Retina (tissue), 1 donor: ENCODE data around the gene CCZ1.
"Not testable (repeated sequence)": the region's sequence is repeated elsewhere in the genome, so short reads cannot be mapped to it uniquely, and the experiment has no call there.

Experiments used
- DNase-seq: peaks from one replicate; pipeline ENCODE4 v3.0.0-alpha.2; 2016

The CCZ1 gene

DNA sequence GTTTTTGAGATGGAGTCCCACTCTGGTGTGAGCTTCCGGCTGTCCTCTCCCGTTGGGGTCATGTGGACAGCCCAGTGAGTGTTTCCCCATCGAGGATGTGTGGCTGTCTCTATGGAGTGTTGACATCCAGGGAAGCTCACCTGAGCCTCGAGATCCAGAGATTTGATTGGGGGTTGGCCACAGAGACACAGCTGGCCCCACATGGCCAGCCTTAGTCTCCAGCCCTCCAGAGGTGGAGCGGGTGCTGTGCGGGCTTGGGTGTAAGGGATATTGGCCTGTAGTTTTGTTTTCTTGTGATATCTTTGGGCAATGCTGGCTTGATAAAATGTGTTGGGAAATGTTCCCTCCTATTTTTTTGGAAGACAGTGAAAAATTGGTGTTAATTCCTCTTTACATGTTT lies 18.0 kb downstream of the CCZ1 start:
- not testable (repeated sequence) for DNase-seq

DNA sequence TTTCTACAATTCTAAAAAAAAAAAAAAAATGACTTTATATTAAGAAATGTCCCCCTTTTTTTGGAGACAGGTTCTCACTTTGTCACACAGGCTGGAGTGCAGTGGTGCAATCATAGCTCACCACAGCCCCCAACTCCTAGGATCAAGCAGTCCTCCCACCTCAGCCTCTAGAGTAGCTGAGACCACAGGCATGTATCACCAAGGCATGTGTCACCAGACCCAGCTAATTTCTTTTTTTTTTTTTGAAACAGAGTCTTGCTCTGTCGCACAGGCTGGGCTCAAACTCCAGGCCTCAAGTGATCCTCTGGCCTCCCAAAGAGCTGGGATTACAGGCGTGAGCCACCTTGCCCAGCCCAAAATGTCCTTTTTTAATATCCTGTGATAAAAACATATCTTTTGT lies 25.6 kb downstream of the CCZ1 start:
- not testable (repeated sequence) for DNase-seq

DNA sequence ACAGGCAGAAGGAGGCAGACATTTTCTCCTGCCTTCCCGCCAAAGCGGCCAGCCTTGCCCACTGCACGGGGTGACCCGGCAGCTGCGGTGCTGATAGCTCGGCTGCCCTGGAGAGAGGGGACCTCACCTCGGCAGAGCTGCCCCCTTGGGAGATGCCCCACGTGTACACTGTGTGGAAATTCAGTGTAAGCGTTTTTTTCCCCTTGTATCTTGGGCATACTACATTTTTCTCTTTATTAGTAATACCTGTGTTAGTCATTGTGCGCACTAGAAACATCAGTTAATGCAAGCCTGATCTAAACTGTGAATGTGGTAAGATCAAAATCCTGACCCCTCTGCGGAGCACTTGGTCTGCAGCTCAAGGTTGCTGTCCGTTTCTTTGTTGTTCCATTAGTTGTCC lies 26.1 kb downstream of the CCZ1 start:
- DNase-seq = not testable (repeated sequence)

DNA sequence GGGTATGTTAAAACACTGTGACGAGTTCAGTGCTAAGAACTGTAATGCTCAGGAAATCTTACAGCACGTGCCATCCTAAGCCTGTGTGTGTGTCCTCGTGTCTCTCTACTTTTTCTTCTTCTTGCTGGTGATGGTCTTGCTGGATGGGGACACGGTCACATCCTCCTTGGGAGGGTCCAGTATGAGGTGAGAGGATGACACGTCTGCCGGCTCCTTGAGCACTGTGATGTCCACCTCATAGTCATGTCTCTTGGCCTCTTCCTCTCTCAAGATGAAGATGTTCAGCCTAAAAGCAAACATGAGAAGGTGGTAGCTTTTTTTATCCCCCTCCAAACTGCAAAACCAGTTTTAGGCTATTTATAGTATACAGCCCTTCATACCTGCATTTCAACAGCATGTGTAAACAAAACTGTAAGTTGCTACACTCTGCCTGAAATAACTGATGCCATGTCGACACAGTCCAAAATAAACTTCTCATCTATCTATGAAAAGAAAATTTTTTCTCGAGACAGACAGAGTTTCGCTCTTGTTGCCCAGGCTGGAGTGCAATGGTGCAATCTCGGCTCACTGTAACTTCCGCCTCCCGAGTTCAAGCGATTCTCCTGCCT lies 27.8 kb downstream of the CCZ1 start:
- not testable (repeated sequence) for DNase-seq

DNA sequence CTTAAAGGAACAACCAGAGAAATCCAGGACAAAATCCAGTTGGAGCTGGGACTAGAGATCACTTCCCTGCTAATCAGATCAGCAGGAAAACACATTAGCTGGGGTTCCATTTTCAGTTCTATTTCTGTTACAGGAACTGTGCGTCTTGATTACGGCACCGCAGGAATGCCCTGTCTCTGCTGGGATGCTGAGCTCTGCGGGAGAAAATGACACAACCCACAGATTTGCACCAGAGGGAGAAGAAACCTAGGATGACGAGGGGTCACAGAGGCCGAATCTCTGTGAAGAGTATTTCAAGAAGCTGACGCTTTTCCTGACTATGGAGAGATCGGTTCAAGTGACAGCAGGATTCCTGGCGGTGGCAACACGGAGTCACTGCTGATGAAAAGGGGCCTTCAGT lies 31.8 kb downstream of the CCZ1 start:
- not testable (repeated sequence) for DNase-seq

DNA sequence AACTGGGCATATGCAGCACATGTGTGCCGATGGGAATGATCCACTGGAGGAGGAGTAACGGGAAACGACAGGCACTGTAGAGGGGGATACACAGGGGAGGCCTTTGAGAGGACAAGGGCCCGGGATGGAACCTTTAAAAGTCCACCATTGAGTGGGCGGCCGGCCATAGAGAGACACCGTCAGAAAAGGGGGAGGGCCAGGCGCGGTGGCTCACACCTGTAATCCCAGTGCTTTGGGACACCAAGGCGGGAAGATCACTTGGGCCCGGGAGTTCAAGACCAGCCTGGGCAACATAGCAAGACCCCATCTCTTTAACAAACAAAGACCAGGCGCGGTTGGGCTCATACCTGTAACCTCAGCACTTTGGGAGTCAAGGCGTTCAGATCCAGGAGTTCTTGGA lies 32.7 kb downstream of the CCZ1 start:
- DNase-seq = not testable (repeated sequence)

DNA sequence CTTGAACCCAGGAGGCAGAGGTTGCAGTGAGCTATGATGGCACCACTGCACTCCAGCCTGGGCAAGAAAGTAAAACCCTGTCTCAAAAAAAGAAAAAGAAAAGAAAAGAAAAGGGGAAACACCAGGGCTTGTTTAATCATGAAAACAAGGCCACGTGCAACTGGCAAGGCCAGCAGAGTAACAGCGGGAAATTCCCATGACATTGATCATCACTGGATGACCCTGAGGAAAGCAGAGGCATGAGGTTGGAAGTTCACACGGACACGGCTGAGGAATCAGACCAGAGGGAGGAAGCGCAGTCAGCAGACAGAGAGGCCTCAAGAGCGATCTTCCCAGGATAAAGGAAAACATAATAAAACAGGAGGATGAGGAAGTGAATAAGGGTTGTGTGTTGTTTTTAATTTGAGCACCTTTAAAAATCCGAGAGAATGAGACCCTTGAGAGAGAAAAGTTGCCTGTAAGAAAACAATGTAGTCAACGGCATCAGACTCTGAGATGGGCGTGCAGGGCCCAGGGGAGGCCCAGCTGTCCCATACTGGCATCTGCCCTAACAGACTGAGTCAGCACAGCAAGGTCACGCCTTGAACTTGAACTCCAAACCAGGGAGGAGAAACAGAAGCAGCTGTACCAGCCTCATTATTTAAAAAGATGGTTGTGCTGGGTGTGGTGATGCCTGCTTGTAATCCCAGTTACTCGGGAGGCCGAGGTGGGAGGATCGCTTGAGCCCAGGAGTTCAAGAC lies 33.5 kb downstream of the CCZ1 start:
- DNase-seq = not testable (repeated sequence)

DNA sequence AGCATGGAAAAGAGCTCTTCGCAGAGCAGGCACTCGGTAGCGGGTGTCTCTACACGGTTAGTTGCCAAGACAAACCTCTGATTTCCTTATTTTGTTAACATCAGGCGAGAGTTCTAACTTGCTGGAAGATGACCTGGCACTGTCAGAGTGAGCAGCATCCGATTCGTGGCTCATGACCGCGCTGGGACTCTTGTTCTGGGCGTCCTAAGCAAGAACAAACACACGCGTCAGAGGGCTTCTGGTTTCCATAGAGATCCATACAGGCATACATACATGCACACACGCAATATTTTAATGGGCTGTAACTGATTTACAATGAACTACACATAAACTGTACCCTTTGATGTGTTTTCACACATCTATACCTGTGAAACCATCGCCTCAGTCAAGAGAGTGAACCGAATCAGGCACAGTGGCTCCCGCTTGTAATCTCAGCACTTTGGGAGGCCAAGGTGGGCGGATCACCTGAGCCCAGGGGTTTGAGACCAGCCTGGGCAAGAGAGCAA lies 36.5 kb downstream of the CCZ1 start:
- DNase-seq = not testable (repeated sequence)

DNA sequence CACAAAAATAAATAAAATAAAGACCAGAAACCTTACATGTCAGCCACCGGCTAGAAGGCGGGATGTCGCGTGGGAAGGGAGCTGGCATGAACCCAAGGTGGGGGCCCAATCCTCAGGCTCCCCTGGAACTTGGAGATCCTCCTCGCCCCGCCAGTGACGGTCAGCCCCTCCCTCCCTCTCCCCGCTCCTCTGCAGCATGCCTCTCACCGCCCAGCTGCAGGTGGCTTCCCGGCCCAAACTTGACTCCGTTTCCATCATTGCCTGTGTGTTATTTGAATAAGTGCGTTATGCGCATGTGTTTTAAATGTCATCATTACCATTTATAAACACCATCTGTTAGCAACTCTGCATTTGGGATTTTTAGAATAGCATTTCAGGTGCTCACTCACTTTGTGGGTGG lies 64.7 kb downstream of the CCZ1 start:
- DNase-seq = not testable (repeated sequence)

DNA sequence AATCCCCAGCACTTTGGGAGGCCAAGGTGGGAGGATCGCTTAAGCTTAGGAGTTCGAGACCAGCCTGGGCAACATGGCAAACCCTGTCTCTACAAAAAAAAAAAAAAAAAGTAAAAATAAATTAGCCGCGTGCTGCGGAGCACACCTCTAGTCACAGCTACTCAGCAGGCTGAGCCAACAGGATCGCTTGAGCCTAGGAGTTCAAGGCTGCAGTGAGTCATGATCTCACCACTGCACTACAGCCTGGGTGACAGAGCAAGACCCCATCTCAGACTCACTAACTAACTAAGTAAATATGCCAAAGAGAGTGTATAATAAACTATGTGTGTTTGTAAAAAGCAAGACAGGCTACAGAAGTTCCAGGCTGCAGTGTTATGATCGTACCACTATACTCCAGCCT lies 65.3 kb downstream of the CCZ1 start:
- DNase-seq = not testable (repeated sequence)

DNA sequence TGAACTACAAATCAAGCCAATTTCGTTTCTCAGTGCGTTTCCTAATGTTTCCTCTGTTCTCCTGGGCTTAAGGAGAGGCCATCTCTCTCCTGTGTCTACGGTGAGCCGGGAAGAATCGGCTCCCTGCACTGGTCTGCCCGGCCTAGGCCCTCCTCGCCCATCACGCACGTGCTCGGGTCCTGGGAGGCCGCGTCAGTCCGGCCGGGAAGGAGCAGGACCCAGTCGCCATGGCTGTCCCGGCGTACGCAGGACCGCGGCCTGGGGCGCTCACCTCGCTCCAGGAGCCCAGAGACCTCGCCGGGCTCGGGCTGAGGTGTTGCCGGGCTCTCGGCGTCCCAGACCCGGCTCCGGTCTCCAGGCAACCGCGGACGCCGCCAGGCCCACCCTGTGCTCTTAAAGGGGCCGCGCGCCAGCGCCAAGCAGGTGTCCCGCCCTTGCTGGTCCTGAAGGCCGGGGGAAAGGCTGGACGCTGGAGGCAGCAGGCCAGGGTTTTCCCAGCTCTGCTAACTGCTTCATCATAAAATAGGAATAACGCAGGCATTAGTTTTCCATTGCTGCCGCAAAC lies 71.9 kb downstream of the CCZ1 start, which contains the start of gene RSPH10B:
RSPH10B (minus strand) TSS at position 343 of the 565 bp plus-strand sequence. CDS start 3,573 bp downstream, outside the sequence.
- DNase-seq = not testable (repeated sequence)

DNA sequence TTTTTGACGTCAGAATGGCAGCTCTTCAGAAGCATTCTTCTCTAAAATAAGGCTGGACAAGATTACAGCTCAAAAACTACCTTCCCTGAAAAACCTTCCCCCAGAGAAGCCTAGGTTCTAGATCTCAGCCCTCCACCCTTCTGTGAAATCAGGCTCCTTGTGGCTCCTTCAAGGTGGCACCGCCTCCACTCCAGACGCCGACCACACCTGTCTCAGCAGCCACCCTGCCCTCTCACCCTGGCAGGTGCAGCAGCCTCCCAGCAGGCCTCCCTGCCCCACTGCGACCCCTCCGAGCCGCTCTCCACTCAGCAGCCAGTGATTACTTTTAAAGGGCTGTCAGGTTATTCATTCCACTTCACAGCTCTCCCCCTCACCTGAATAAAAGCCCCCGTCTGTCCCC lies 75.0 kb downstream of the CCZ1 start:
- not testable (repeated sequence) for DNase-seq
